Measurements from ENCODE around the gene LRP2.

The LRP2 gene

DNA sequence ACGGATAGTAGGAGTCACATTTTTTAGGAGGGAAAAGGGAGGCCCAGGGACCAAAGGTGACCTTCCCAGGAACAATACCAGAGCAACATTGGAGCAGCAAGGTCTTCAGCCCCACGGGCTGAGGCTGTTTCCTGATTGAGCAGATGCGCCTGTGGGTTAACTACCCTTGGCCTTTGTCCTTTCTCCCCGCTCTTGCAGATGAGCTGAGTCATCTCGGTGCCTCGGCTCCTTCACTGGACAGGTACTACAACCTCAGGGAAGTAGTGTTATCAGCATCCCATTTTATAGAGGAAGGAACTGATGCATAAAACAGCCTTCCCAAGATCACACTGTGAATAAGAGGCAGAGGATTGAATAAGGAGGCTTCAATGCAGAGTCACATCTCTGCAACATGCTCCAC is 249.5 kb downstream of the LRP2 start:
- no peak for DNase-seq (ENCODE audit: low read depth)
- no peak overlapping the region for H3K4me3 ChIP-seq (ENCODE audit: low read depth, low read length)
- TF ChIP-seq, protein P1, sequence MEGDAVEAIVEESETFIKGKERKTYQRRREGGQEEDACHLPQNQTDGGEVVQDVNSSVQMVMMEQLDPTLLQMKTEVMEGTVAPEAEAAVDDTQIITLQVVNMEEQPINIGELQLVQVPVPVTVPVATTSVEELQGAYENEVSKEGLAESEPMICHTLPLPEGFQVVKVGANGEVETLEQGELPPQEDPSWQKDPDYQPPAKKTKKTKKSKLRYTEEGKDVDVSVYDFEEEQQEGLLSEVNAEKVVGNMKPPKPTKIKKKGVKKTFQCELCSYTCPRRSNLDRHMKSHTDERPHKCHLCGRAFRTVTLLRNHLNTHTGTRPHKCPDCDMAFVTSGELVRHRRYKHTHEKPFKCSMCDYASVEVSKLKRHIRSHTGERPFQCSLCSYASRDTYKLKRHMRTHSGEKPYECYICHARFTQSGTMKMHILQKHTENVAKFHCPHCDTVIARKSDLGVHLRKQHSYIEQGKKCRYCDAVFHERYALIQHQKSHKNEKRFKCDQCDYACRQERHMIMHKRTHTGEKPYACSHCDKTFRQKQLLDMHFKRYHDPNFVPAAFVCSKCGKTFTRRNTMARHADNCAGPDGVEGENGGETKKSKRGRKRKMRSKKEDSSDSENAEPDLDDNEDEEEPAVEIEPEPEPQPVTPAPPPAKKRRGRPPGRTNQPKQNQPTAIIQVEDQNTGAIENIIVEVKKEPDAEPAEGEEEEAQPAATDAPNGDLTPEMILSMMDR (IDR thresholded peaks at IDR 0.05; ENCODE audit: low read depth, low read length): no peak
- no peak for TF ChIP-seq MAX (IDR thresholded peaks at IDR 0.05; ENCODE audit: low read depth, low read length)
- no peak for TF ChIP-seq POLR2A (IDR thresholded peaks at IDR 0.05; ENCODE audit: extremely low read depth, insufficient read length)

DNA sequence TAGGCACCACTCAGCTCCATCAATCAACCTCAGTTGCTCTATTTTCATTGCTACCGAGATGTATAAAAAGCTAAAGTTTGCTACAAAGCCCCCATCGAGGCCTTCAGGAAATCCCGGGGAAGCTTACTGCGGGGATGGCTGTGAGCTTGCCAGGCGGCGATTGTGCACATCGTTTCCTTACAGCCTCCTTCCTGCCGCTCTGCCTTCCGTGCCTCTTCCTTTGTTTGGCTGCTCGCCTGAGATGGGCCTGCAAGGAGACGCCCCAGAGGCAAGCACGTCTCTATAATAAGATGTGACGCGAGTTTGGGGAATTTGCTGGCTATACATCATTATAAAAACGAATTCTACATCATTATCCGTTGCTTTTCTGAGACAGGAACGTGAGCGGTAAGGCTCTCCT is 251.4 kb downstream of the LRP2 start:
- no peak overlapping the region for H3K4me3 ChIP-seq (ENCODE audit: low read depth, low read length)
- no peak for TF ChIP-seq MAX (IDR thresholded peaks at IDR 0.05; ENCODE audit: low read depth, low read length)
- no peak for TF ChIP-seq MYC (IDR thresholded peaks at IDR 0.05; ENCODE audit: low read depth, low read length)
- TF ChIP-seq POLR2A (IDR thresholded peaks at IDR 0.05; ENCODE audit: extremely low read depth, insufficient read length): no peak
- TF ChIP-seq, protein P1 (IDR thresholded peaks at IDR 0.05; ENCODE audit: low read depth, low read length): no peak
- no peak for DNase-seq (ENCODE audit: low read depth)

GRCh38 chr2:169110419-169110818 is 251.9 kb downstream of the LRP2 start:
- no peak for DNase-seq (ENCODE audit: low read depth)
- TF ChIP-seq MAX (IDR thresholded peaks at IDR 0.05; ENCODE audit: low read depth, low read length): no peak
- no peak for TF ChIP-seq MYC (IDR thresholded peaks at IDR 0.05; ENCODE audit: low read depth, low read length)
- no peak for TF ChIP-seq POLR2A (IDR thresholded peaks at IDR 0.05; ENCODE audit: extremely low read depth, insufficient read length)
- TF ChIP-seq, protein P1 (IDR thresholded peaks at IDR 0.05; ENCODE audit: low read depth, low read length): no peak
- H3K4me3 ChIP-seq (ENCODE audit: low read depth, low read length): no peak overlapping the region

DNA sequence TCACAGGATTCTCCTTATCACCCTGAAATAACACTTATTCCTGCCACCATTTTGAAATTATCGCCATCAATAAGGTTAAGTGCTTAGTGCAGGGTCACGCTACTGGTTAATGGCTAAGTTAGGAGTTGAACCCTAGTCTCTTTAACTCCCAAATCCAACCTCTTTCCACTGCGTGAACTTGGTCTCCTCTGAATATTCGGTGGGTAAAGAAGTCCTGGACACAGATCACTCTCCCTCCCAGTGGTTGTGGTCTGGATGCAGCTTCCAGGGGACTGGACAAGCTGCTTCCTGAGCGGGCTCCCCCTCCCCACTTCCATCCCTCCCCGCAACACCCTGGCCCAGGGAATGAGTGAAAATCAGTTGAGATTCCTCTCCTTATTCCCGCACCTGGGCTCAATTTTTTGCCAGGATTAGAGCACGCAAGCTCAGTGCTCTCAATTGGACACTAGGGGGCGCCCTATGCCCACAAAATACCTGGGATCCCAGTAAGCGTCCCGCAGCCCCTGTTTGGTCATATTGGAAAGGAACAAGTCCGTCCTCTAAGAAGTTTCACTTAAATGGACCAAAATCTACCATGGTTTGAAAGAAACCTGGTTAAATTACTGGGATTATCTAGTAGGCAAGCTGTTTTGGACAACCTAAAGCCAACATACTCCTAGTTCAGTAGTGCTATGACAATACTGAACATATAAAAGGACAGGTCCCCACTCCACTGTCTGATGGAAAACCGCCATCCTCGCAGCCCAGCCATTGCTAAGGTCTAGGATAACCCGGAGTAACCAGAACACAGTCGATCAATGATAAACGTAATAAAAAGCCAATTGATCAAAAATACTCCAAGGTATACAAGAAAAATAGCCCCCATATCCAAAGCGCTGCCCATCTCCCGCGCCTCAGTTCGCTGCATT is 252.6 kb downstream of the LRP2 start:
- TF ChIP-seq MYC (IDR thresholded peaks at IDR 0.05; ENCODE audit: low read depth, low read length) (no peak), MAX (IDR thresholded peaks at IDR 0.05; ENCODE audit: low read depth, low read length) (no peak), POLR2A (IDR thresholded peaks at IDR 0.05; ENCODE audit: extremely low read depth, insufficient read length) (no peak)
- TF ChIP-seq, protein P1 (IDR thresholded peaks at IDR 0.05; ENCODE audit: low read depth, low read length): peak; percentile 89
- peak; percentile 91 for DNase-seq (ENCODE audit: low read depth)
- no peak overlapping the region for H3K4me3 ChIP-seq (ENCODE audit: low read depth, low read length)

DNA sequence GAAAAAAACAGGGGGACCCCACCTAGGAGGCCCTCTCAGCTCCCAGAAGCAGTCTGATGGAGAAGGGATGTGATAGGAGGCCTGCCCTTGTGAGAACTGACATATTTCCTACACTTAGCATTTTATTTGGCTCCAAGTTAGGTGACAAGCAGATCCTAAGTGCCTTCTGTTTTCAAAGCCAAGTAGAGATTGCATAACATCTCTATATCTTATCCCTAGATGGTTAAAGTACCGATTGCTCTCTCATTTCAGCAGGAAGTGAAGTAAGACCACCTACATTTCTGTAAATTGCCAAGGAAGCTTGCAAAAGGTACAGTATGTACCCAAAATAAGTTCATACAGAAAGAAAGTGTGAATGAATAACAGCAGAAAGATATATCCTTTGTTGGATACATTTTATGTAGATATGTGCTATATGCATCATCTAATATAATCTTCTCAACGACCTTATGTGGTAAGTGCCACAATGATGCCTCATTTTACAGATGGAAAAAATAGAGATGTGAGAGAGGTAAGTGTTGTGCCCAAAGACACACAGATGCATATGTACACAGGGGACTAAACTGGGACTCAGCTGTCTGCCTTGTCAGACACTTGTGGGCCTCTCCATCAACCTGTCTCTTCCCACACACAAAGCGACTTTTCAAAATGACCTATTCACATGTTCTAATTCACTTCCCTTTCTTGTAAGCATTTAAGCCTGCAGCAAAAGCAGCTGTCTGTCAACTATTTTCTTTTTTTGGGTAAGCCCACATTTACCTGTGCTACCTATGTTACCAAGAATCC is 254.0 kb downstream of the LRP2 start:
- DNase-seq (ENCODE audit: low read depth): peak; percentile 70
- TF ChIP-seq MYC (IDR thresholded peaks at IDR 0.05; ENCODE audit: low read depth, low read length) (peak; percentile 15; the same call in 1 of the 2 replicates), MAX (IDR thresholded peaks at IDR 0.05; ENCODE audit: low read depth, low read length) (0 out of 2 replicates have a peak, but pooled peaks have one; percentile 20), POLR2A (IDR thresholded peaks at IDR 0.05; ENCODE audit: extremely low read depth, insufficient read length) (no peak)
- TF ChIP-seq, protein P1 (IDR thresholded peaks at IDR 0.05; ENCODE audit: low read depth, low read length): no peak
- no peak overlapping the region for H3K4me3 ChIP-seq (ENCODE audit: low read depth, low read length)

Data from NB4 (cell line).